NCI-H1092 treated with DMSO at 0.1 percent for 48 hours (cell line): Measurements from ENCODE around the gene SPSB3.

Experiments
- DNase-seq: peaks from one replicate; lab custom pipeline; 2025; lab: John Stamatoyannopoulos, UW

Gene SPSB3

DNA sequence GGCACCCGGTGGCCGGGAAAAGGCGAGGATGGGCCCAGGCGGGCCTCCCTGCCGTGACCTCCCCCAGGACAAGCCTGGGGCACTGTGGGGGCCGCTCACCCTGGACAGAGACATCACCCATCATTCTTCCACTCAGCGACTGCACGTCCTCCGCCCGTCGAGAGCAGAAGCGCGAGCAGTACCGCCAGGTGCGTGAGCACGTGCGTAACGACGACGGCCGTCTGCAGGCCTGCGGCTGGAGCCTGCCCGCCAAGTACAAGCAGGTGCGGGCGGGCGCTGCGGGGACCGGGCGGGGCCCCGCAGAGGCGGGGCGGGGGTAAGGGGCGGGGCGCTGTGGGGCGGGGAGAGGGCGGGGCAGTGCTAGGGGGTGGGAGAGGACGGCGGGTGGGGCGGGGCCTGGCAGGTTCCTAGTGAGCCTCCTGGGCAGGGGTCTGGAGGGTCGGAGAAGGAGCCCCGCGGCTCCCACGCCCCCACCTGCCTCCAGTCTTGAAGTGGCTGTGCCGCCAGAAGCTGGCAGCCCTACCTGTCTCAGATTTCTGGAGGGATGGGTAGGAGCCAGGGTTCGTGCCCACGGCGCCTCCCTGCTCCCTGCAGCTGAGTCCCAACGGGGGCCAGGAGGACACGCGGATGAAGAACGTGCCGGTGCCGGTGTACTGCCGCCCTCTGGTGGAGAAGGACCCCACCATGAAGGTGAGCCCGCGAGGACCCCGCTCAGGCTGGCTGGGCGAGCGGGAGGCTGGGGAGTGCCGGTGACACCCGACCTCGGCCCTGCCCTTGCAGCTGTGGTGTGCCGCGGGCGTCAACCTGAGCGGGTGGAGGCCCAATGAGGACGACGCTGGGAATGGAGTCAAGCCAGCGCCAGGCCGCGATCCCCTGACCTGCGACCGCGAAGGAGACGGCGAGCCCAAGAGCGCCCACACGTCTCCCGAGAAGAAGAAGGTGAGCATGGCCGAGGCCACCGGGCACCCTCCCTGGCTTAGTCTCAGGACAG is 18.6 kb downstream of the SPSB3 start:
- no peak for DNase-seq

DNA sequence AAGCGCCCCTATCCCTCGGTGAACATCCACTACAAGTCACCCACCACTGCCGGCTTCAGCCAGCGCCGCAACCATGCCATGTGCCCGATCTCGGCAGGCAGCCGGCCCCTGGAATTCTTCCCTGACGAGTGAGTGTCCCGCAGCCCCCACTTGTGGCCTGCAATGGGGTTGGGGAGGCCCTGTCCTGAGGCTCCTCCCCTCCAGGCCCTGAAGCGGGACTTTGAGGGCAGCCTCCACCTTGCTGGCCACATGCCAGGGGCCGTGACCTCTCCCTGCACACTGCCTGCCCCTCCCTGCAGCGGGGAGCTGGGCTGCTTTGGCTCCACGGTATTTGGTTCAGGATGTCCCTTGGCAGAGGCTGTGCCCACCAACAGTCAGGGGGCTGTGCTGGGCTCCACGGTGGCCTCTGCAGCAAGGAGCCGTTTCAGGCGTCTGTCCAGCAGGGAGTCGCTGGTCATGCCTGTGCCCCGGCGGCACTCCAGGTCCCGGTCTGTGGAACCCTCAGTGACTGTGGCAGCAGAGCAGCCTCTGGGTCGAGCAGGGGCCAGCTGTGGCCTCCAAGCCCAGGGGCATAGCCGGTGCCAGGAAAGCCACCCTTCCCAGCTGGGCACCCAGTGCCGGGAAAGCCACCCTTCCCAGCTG is 19.4 kb downstream of the SPSB3 start:
- DNase-seq, result no peak

DNA sequence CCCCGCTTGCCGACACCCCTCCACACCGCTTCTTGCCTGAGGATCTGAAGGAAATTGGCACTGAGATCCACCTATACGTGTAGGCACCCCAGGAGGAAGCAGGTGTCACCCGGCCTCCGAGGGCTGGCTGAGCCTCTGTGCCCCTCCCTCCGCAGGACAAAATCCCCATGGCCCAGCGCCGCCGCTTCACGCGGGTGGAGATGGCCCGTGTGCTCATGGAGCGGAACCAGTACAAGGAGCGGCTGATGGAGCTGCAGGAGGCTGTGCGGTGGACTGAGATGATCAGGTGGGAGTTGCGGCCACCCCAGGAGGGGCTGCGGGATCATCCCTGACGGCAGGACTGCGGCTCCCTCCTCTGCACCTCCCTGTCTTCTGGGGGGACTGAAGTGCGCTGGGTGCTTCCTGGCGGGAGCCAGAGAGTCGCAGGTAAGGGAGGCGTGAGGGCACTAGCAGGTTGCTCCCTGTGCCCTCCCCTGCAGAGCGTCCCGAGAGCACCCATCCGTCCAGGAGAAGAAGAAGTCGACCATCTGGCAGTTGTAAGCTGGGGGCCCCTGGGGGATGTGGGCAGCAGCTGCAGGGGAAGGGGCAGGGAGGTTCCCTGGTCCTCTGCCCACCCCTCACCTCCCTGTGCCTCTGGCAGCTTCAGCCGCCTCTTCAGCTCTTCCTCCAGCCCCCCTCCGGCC is 20.0 kb downstream of the SPSB3 start:
- DNase-seq, result no peak

GRCh38 chr16:1761751-1762150 is 20.6 kb downstream of the SPSB3 start:
- no peak for DNase-seq

DNA sequence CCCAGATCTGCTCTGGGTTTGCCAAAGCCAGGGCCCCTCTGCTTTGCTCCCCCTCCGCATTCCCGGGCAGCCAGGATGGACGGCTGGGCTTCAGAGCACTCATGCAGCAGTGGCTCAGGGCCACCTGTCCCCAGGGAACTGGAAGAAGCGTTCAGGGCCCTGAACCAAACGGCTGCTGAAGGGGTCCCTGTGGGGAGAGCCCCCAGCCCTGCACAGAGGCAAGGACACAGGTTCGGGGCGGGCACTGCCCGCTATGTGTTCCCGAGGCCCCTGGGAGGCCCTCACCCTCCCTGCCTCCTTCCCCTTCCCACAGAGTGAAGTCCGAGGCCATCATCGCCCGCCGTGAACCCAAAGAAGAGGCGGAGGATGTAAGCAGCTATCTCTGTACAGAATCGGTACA is 21.5 kb downstream of the SPSB3 start:
- DNase-seq, result no peak

DNA sequence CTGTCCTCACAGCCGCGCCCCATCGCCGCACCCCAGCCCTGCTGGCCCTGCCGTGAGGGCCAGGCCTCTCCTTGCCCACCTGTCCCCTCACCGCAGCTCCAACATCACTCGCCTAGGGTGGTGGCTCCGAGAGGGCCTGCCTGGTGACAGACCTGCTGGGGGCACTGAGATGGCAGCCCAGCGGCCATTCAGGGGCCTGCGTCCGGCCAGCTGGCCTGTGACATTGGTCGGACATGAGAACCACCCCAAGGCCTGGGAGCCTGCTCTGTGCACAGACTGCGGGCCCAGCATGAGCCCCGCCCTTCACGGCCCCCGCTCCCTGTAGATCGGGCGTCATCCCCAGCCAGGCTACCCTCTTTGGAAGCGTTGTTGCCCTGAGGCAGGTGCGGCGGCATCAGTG is 22.9 kb downstream of the SPSB3 start:
- DNase-seq, result no peak

- no peak for DNase-seq
Measured at GRCh38 chr16:1758923-1759322, 23.4 kb downstream of the SPSB3 start.

DNA sequence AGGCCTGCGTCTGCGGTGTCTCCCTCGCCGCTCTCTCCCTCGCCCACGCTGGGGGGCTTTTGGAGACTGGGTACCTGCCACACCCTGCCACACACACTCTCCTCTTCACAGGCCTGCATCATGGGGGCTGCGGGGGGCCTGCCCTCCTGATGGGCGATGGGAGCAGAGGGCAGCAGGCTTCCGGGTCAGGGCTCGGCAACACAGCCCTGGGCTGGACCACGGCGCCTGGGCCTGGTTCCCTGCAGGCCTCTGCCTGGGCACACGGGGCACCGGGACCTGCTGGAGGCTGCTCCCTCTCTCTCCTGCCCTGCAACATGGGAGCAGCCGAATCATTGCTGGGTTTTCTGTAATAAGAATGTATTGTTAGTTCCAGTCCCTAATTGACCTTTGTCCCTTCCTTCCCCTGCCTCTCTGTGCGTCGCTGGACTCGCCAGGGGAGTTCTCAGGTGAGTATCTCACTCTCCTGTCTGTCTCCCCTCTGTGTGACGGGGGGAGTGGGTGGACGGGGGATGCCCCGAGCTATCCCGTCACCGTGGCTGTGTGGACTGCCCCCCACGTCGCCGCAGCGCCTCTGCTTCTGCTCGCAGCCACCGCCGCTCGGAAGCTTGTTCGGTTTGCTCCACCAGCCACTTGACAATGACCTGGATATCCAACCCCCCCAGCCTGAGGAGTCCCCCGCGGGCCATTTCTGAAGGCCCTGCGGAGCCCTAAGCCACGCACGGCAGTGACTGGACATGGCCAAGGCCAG is 24.5 kb downstream of the SPSB3 start:
- no peak for DNase-seq

DNA sequence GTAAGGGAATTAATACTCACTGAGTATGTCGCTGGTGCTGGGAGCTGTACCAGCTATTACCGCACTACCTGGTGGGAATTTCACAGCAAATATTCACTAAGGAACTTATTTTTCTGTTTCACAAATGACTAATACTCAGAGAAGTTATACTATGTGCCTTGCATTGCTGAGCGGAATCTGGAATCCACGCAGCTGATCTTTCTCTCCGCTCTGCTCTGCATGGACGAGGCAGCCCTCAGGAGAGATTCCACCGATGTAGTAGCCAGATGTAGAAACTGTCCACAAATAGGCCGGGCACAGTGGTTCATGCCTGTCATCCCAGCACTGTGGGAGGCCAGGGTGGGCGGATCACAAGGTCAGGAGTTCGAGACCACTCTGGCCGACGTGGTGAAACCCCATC is 28.2 kb downstream of the SPSB3 start:
- no peak for DNase-seq

GRCh38 chr16:1752853-1753252 is 29.5 kb downstream of the SPSB3 start:
- no peak for DNase-seq

GRCh38 chr16:1751946-1752345 is 30.4 kb downstream of the SPSB3 start:
- DNase-seq, result no peak

GRCh38 chr16:1749152-1750117 is 32.9 kb downstream of the SPSB3 start:
- DNase-seq, result no peak

DNA sequence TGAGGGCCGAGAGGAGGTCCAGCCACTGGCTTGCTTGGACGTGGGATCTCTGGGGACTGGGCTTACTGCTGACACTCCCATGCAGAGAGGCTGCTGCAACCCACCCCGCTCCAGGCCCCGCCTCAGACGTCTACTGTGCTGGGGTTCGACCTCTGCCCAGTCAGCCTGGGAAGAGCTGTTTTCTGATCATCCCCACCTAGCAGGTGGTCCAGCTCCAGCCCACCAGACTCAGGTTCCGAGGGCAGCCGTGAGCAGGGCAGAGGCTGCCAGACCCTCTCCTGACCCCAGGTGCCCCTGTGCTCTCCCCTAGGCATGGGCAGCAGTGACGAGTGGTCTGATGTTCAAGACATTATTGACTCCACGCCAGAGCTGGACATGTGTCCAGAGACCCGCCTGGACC is 34.4 kb downstream of the SPSB3 start:
- no peak for DNase-seq

DNA sequence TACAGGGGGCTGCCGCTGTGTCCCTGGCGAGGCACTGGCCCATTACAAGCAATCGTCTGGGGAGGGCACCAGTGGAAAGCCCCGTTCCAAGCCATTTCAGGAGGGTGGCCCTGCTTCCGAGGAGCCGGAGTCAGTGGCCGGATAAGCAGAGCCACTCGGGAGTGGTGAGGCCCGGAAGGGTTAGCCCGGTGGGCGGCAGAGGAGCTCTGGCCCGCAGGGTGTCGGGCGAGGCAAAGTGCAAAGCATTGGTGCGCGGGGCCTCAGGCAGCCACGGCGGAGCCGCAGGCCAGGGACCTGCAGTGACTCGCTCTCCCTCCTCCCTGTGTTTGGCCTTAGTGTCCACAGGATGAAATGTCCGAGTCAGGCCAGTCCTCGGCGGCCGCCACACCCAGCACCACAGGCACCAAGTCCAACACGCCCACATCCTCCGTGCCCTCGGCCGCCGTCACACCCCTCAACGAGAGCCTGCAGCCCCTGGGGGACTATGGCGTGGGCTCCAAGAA is 35.6 kb downstream of the SPSB3 start:
- DNase-seq, result no peak

GRCh38 chr16:1745900-1746692 is 36.3 kb downstream of the SPSB3 start:
- DNase-seq, result no peak

DNA sequence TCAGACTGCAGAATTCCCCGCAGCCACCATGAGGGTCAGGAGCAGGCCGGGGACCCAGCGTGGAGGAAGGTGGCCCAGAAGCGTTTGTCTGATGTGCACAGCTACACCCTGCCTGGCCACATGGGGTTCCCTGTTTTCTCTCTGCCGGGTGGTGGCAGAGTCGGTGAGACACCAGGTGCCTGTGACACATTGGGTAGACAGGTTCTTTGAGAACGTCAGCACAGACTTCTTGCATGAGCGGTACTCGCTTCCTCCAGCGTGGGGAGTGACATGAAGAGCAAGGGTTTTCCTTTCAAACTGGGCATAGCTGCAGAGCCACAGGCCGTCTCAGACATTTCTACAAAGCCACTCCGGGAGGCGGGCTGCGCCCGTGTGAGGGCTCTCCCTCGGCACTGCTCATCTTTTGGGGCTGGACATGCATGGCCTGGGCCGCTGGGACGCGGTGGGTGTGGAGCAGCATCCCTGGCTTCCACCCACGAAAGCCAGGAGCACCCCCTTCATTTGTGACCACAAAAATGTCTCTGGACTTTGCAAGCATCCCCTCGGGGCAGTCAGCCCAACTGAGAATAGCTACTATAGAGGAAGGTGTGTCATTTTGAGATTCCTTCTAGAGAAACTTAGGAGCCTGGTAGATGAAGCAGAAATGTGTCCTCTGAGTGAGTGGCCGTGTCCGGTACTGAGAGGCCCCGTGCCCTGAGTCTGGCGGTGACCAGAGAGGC is 37.0 kb downstream of the SPSB3 start:
- no peak for DNase-seq

DNA sequence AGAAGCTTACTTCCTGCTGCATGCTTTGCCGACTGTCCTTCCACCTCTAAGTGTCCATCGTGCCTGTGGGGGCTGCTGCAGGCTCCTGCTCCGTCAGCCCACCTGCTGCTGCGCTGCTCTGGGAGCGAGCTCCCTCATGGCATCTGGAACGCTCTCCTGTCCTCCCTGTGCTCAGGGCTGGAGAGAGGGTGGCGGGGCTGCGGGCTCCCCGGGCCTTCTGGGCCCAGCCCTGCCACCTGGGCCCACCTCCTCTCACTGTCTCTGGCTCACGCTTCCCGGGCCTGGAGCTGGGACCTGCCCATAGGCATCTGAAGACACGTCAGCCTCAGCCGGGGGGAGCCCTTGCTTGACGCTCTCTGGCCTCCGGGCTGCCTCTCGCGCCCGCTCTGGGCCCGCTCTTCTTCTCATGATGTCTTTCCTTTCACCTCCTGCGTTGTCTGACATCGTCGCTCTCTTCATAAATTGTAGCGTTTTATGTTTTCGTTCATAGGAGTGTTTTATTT is 38.0 kb downstream of the SPSB3 start:
- DNase-seq, result no peak

DNA sequence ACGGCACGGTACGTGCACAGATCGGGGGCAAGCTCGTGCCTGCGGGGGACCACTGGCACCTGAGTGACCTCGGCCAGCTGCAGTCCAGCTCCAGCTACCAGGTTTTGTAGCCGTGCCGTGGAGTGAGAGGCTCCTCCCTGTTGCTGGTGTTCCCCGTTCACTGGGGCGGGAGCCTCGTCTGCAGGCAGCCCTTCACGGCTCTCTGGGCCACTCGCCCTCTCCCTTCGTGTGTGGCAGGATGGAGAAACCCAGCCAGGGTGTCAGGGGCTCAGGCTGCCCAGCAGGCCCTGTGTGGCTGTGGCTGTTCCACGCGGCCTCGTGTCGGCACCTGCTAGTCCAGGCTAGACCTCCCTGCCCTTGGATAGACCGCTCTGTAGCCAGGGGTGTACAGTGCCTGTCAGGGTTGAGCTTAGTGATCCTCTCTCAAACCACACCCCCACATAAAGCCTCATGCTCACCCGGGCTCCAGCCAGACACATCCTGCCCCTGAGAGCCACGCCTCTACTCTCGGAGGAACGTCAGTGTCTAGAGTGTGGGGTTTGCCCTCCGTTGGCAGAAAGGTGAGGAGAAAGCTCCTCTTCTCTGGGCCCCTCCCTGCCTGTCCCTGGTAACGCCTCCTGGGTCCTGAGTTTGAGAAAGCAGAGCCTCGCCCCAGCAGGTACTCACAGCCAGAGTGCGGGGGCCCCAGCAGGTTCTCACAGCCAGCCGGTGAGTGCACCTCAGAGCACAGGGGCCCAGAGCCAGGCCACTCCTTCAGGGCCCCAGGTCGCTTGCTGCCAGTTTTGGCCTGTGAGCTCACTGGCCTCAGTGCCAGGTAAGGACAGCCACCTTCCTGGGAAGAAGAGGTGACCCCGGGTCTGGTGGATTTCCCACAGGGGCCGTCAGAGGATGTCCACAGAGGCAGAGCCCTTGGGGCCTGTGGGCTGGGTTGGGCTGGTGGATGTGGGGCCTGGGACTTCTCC is 38.7 kb downstream of the SPSB3 start:
- DNase-seq, result no peak
